ENCODE data around the gene SFN. TPM values are rescaled to one million over a fixed set of nuclear protein-coding genes. Genes with fewer than 3 reads are reported as not detected.

The SFN gene
- total RNA-seq, 2 experiments from 2014 or later = 0.47 to 0.59 TPM

DNA sequence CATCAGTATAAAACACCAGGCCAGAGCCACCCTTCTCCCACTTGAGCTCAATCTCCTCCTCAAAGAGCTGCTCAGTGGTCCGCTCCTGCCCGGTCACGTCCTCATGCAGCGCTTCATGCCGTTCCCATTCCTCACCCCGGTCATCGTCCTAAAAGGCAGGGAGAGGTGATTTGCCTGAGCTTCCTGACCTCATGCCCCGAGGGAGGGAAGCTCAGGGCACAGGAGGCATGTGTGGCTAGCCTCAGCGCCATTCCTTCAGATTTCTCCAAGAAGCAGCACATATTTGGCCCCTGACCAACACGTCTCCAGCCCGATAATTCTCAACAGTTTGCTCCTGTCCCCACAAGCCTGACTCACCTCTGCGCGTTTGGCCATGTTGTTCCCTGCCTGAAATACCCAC is 31.3 kb downstream of the SFN start:
- ChIA-PET CTCF (interaction anchor here (0.6 to 1.4 kb wide), 2 partner anchors 14 to 293 kb away, joined by 3 read pairs; no protein-coding TSS in a partner anchor), POLR2A (no interaction called here)
- H3K4me1 Mint-ChIP-seq (ENCODE audit: low read depth) = peaks cover 30% of the 10 kb centered on the region
- no peak overlapping the region for H3K4me3 Mint-ChIP-seq
- no peaks in the 10 kb centered on the region for H3K9me3 Mint-ChIP-seq
- H3K27ac Mint-ChIP-seq = peak overlapping the region; percentile 6
- ATAC-seq (no peak), DNase-seq (no peak)
- H3K36me3 Mint-ChIP-seq (ENCODE audit: low read depth) = peaks cover 37% of the 10 kb centered on the region
- intact Hi-C loops (cut with micrococcal nuclease) = no loop called here
- TF ChIP-seq, protein P1, sequence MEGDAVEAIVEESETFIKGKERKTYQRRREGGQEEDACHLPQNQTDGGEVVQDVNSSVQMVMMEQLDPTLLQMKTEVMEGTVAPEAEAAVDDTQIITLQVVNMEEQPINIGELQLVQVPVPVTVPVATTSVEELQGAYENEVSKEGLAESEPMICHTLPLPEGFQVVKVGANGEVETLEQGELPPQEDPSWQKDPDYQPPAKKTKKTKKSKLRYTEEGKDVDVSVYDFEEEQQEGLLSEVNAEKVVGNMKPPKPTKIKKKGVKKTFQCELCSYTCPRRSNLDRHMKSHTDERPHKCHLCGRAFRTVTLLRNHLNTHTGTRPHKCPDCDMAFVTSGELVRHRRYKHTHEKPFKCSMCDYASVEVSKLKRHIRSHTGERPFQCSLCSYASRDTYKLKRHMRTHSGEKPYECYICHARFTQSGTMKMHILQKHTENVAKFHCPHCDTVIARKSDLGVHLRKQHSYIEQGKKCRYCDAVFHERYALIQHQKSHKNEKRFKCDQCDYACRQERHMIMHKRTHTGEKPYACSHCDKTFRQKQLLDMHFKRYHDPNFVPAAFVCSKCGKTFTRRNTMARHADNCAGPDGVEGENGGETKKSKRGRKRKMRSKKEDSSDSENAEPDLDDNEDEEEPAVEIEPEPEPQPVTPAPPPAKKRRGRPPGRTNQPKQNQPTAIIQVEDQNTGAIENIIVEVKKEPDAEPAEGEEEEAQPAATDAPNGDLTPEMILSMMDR (IDR thresholded peaks at IDR 0.05) = no peak
- no peaks in the 10 kb centered on the region for H3K27me3 Mint-ChIP-seq

DNA sequence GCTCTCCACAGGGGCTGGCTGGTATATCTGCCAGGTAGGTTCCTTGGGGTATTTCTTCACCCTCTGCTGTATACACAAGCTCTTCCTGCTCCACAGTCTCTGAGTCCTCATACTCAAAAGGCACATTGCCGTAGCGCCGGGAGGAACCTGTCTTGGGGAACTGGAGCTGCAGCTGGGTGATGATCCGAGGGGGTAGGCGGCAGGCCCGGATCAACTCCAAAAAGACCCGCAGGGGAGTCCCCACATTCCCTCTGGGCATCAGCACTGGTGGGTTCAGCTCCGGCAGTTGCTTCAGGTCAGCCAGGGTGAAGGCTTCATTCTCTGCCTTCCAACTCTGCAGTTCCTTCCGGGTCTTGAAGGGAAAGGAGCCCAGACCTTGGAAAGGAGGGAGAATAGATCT is 34.4 kb downstream of the SFN start:
- H3K27ac Mint-ChIP-seq = peak overlapping the region; percentile 52
- H3K27me3 Mint-ChIP-seq = no peaks in the 10 kb centered on the region
- H3K4me1 Mint-ChIP-seq (ENCODE audit: low read depth) = peaks cover 32% of the 10 kb centered on the region
- intact Hi-C loops (cut with micrococcal nuclease) = no loop called here
- peaks cover 23% of the 10 kb centered on the region for H3K36me3 Mint-ChIP-seq (ENCODE audit: low read depth)
- no peaks in the 10 kb centered on the region for H3K9me3 Mint-ChIP-seq
- ATAC-seq (no peak), DNase-seq (no peak)
- POLR2A ChIA-PET = interaction anchor here (5.2 to 6.0 kb wide), 2 partner anchors 8 to 24 kb away, joined by 31 to 91 read pairs; partner anchors contain the start of genes GPN2 and NUDC
- CTCF ChIA-PET = interaction anchor here (1.5 to 1.8 kb wide), 2 partner anchors 15 to 296 kb away, joined by 4 read pairs; no protein-coding TSS in a partner anchor
- no peak overlapping the region for H3K4me3 Mint-ChIP-seq
- TF ChIP-seq, protein P1 (IDR thresholded peaks at IDR 0.05) = no peak

DNA sequence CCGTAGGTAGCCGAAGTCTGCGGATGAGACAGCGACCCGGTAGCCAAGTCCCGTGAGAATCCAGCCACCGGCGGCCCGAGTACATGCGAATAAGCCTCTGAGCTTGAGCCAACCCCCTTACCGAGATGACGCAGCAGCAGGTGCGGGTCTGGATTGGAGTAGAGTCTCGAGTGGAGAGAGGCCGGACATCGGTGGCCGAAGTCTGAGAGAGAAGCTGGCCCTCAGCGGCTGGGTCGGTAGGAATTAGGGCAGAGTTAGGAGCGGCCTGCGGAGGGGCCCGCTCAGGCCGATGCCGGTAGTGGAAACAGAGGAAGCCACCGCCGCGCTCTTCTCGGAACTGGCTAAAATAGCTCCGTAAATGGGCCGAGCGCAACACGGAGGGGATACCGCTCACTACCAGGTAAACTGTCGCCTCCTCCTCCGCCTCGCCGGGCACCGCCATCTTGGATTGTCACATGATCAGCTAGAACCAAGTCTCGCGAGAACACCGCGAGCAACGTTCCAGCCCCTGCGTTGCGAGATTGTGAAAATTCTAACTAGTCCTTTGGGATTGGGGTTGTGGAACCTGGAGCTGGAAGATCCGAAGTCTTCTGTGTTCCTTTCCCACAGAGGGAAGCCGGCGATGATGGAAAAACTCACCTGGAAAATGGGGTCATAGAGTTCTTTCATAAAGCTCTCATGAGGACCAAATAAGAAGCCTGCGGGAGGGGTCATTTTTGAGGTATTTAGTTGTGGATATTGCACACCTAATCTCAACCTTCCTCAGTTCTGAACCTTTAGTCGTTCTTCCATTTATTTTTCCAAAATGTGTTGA is 37.3 kb downstream of the SFN start, which contains the start of gene GPATCH3:
Gene GPATCH3 (minus strand): TSS at position 467 of the 814 bp plus-strand sequence. CDS start 25 bp downstream, at position 442.
- Mint-ChIP-seq H3K27me3 (no peaks in the 10 kb centered on the region), H3K4me1 (ENCODE audit: low read depth) (peaks cover 34% of the 10 kb centered on the region), H3K36me3 (ENCODE audit: low read depth) (peaks cover 7% of the 10 kb centered on the region), H3K4me3 (peak within 1 kb of the TSS; percentile 93), H3K9me3 (no peaks in the 10 kb centered on the region), H3K27ac (peak within 1 kb of the TSS; percentile 100)
- peak; percentile 95 for ATAC-seq
- TF ChIP-seq, protein P1 (IDR thresholded peaks at IDR 0.05) = no peak
- peak; percentile 95 for DNase-seq
- intact Hi-C loops (cut with micrococcal nuclease) = loop anchor here (2.0 kb wide), 1 partner anchor 13 kb away; no protein-coding TSS in a partner anchor
- ChIA-PET POLR2A (interaction anchor here (0.6 to 6.0 kb wide), 21 partner anchors 8 to 1080 kb away, joined by 3 to 91 read pairs (median 3); partner anchors contain the start of genes GPN2, MTFR1L, NR0B2 and NUDC), CTCF (interaction anchor here (0.9 to 3.5 kb wide), 8 partner anchors 10 to 144 kb away, joined by 3 to 11 read pairs (median 4); partner anchors contain the start of genes GPN2 and PIGV)

DNA sequence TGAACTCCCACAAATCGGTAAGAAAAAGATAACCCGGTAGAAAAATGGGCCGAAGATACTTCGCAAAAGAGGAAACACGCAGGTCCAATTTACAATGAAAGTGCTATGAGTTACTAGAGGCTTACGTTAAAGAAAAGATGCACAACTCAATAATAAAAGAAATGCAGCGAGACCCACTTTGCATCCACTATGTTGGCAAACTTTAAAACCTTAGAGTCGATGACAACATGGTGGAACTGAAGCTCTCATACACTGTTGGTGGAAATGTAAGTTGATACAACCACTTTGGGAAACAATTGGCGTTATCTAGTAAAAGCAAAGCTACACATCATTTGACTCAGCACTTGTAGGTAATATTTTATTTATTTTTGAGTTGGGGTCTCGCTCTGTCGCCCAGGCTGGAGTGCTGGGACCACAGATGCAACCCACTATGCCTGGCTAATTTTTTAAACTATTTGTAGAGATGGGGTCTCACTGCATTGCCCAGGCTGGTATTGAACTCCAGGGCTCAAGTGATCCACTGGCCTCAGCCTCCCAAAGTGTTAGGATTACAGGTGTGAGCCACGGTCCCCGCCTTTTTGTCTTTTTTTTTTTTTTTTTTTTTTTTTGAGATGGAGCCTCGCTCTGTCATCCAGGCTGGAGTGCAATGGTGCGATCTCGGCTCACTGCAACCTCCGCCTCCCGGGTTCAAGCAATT is 38.0 kb downstream of the SFN start:
- no peaks in the 10 kb centered on the region for H3K9me3 Mint-ChIP-seq
- no peaks in the 10 kb centered on the region for H3K27me3 Mint-ChIP-seq
- CTCF ChIA-PET = interaction anchor here (0.9 to 3.5 kb wide), 7 partner anchors 11 to 143 kb away, joined by 3 to 11 read pairs (median 4); partner anchors contain the start of genes GPN2, PIGV and SFN
- H3K4me3 Mint-ChIP-seq = peak overlapping the region; percentile 93
- ATAC-seq (no peak), DNase-seq (no peak)
- H3K27ac Mint-ChIP-seq = peak overlapping the region; percentile 100
- H3K36me3 Mint-ChIP-seq (ENCODE audit: low read depth) = peaks cover 6% of the 10 kb centered on the region
- intact Hi-C loops (cut with micrococcal nuclease) = loop anchor here (2.0 kb wide), 1 partner anchor 14 kb away; no protein-coding TSS in a partner anchor
- peaks cover 34% of the 10 kb centered on the region for H3K4me1 Mint-ChIP-seq (ENCODE audit: low read depth)
- POLR2A ChIA-PET = interaction anchor here (0.6 to 6.0 kb wide), 15 partner anchors 8 to 871 kb away, joined by 3 to 91 read pairs (median 3); partner anchors contain the start of genes GPN2, NR0B2, NUDC and STX12
- TF ChIP-seq, protein P1 (IDR thresholded peaks at IDR 0.05) = no peak

Measured in activated CD8-positive, alpha-beta T cell treated with anti-CD3 and anti-CD28 coated beads for 36 hours (primary cell).